ENCODE data around the gene TAF1C. TPM values are rescaled to one million over a fixed set of nuclear protein-coding genes. Genes with fewer than 3 reads are reported as not detected.

TAF1C gene
- total and polyA plus RNA-seq, 3 experiments from 2014 or later: 6.4 to 51.2 (median 49.9) TPM

- no peak overlapping the region for H3K27ac ChIP-seq (ENCODE audit: low read depth, low read length)
- H3K4me1 ChIP-seq (ENCODE audit: insufficient read depth, low read length): peaks cover 20% of the 10 kb centered on the region
- H3K4me3 ChIP-seq (ENCODE audit: low read length): no peak overlapping the region
- Mint-ChIP-seq H3K9me3 (no peaks in the 10 kb centered on the region), H3K4me1 (peaks cover 25 to 42% (median 38%) of the 10 kb centered on the region in 3 donors), H3K4me3 (peak overlapping the region; percentile 4 to 98 (median 85)), H3K36me3 (peaks cover 0 to 5% (median 0%) of the 10 kb centered on the region in 3 donors), H3K27me3 (peaks cover 0 to 4% of the 10 kb centered on the region in 2 donors), H3K27ac (peak overlapping the region in 3 of 8 donors; percentile 14 to 75 (median 38))
- ChIA-PET CTCF (no interaction called here), POLR2A (interaction anchor here (2.8 kb wide), 1 partner anchor 27 kb away, joined by 24 read pairs; the partner anchor contains the start of gene MBTPS1)
- H3K9me3 ChIP-seq (ENCODE audit: low read length): no peaks in the 10 kb centered on the region
- no peaks in the 10 kb centered on the region for H3K36me3 ChIP-seq (ENCODE audit: insufficient read depth, low read length)
- DNase-seq: no peak
- H3K27me3 ChIP-seq (ENCODE audit: insufficient read depth, low read length, poor library complexity, severe bottlenecking): peaks cover 5% of the 10 kb centered on the region
These were observed 43.8 kb downstream of the TAF1C start for GRCh38 chr16:84143081-84143480.

- no peaks in the 10 kb centered on the region for H3K9me3 Mint-ChIP-seq
- no peak overlapping the region for H3K4me3 ChIP-seq (ENCODE audit: low read length)
- H3K27ac Mint-ChIP-seq: no peak overlapping the region
- CTCF ChIA-PET: interaction anchor here (1.2 kb wide), 1 partner anchor 46 kb away, joined by 3 read pairs; the partner anchor contains the start of gene TAF1C
- POLR2A ChIA-PET: no interaction called here
- H3K27me3 Mint-ChIP-seq: no peaks in the 10 kb centered on the region
- H3K36me3 Mint-ChIP-seq: peaks cover 0 to 5% (median 0%) of the 10 kb centered on the region in 3 donors
- no peaks in the 10 kb centered on the region for H3K36me3 ChIP-seq (ENCODE audit: insufficient read depth, low read length)
- no peaks in the 10 kb centered on the region for H3K9me3 ChIP-seq (ENCODE audit: low read length)
- H3K4me1 Mint-ChIP-seq: peaks cover 27 to 48% (median 47%) of the 10 kb centered on the region in 3 donors
- peak in 1 of 5 donors; percentile 23 for DNase-seq
- peaks cover 23% of the 10 kb centered on the region for H3K4me1 ChIP-seq (ENCODE audit: insufficient read depth, low read length)
- no peak overlapping the region for H3K27ac ChIP-seq (ENCODE audit: low read depth, low read length)
- no peaks in the 10 kb centered on the region for H3K27me3 ChIP-seq (ENCODE audit: insufficient read depth, low read length, poor library complexity, severe bottlenecking)
- peak overlapping the region in 1 of 7 donors; percentile 20 for H3K4me3 Mint-ChIP-seq
These were observed 45.6 kb downstream of the TAF1C start for GRCh38 chr16:84141143-84141670.

DNA sequence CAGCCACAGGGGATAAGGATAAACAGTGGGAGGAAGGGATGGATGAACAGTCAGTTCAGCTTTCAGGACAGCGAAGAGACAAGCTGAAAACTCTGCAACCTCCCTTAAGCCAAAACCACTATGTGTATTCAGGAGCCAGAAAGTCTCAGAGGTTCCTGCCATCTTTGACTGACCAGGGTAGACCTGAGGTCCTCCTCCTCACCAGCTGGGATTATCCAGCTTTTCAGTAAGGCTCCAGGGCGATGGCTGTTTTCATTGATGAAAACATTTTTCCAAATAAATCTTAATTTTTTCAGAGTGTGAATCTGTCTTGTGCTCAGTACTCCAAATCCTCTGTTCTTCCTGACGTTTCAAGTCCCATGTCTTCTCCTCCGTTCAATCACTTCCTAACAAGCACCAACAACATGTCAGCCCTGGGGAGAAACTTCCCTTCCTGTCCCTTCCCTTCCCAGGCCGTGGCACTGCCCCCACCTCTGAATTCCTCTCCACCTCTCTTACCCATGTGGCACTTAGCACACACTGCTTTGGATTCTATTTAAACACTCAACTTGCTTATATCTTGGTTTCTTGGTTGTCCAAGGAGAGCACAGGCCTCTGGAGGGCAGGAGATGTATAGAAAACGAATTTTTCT lies 47.1 kb downstream of the TAF1C start:
- no peaks in the 10 kb centered on the region for H3K27me3 Mint-ChIP-seq
- ChIA-PET POLR2A (no interaction called here), CTCF (interaction anchor here (2.7 kb wide), 1 partner anchor 23 kb away, joined by 12 read pairs; the partner anchor contains the start of gene MBTPS1)
- H3K9me3 Mint-ChIP-seq: no peaks in the 10 kb centered on the region
- H3K4me3 ChIP-seq (ENCODE audit: low read length): no peak overlapping the region
- no peaks in the 10 kb centered on the region for H3K36me3 ChIP-seq (ENCODE audit: insufficient read depth, low read length)
- H3K9me3 ChIP-seq (ENCODE audit: low read length): no peaks in the 10 kb centered on the region
- H3K4me3 Mint-ChIP-seq: no peak overlapping the region
- H3K36me3 Mint-ChIP-seq: peaks cover 0 to 7% (median 2%) of the 10 kb centered on the region in 3 donors
- no peaks in the 10 kb centered on the region for H3K27me3 ChIP-seq (ENCODE audit: insufficient read depth, low read length, poor library complexity, severe bottlenecking)
- H3K4me1 Mint-ChIP-seq: peaks cover 29 to 52% (median 48%) of the 10 kb centered on the region in 3 donors
- H3K27ac Mint-ChIP-seq: peak overlapping the region in 4 of 8 donors; percentile 8 to 51 (median 24)
- H3K4me1 ChIP-seq (ENCODE audit: insufficient read depth, low read length): peaks cover 19% of the 10 kb centered on the region
- DNase-seq: no peak
- H3K27ac ChIP-seq (ENCODE audit: low read depth, low read length): peak overlapping the region; percentile 69

DNA sequence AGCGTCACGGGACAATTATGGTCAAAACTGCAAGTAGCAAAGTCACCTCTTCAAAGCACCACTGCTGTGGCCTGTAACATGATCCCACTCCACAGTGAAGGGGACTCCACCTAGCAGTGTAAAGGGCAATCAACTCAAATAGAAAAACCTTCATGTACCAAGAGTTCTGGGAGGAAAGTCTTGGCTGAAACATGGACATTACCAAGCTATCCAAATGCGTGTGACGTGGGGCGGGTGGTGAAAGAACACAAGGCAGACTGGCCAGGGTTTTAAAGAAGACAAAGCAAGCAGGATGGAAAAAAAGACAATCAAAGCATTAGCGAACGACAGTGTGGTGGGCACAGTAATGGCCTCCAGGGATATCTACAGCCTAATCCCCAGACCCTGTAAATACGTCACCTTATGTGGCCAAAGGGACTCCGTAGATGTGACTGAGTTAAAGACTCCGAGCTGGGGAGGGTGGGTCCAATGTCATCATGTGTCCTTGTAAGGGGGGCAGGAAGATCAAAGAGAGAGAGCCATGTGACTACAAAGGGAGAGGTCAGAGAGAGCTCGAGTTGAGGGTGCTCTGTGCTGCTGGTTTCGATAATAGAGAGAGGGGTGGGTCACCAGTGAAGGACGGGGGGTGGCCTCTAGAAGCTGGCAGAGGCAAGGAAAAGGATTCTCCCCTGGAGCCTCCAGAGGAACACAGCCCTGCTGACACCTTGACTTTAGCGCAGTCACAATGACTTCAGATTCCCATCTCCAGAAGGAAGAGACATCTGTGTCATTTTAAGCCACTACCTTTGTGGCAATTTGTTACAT lies 47.8 kb downstream of the TAF1C start:
- DNase-seq: peak in 2 of 5 donors; percentile 10 to 15
- H3K27me3 Mint-ChIP-seq: no peaks in the 10 kb centered on the region

DNA sequence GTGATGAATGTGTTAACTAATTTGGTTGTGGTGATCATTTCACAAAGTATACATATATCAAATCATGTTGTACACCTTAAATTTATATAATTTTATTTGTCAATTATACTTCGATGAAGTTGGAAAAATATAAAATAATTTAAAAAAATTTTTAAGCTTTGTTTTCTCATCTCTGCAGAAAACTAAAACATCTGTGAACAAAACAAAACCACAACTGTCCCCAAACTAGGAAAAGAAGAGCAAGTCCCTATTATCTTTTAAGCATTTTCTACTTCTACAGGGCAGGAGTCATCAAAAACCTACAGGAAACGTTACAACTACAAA lies 48.4 kb downstream of the TAF1C start:
- H3K36me3 ChIP-seq (ENCODE audit: insufficient read depth, low read length): no peaks in the 10 kb centered on the region
- H3K27me3 ChIP-seq (ENCODE audit: insufficient read depth, low read length, poor library complexity, severe bottlenecking): no peaks in the 10 kb centered on the region
- H3K4me1 ChIP-seq (ENCODE audit: insufficient read depth, low read length): peaks cover 11% of the 10 kb centered on the region
- peaks cover 22 to 44% (median 40%) of the 10 kb centered on the region in 3 donors for H3K4me1 Mint-ChIP-seq
- DNase-seq: no peak
- H3K27ac Mint-ChIP-seq: peak overlapping the region in 3 of 8 donors; percentile 16 to 71 (median 42)
- H3K27ac ChIP-seq (ENCODE audit: low read depth, low read length): peak overlapping the region; percentile 69
- H3K36me3 Mint-ChIP-seq: peaks cover 0 to 5% (median 2%) of the 10 kb centered on the region in 3 donors
- ChIA-PET POLR2A (no interaction called here), CTCF (interaction anchor here (1.3 to 2.7 kb wide), 2 partner anchors 22 to 72 kb away, joined by 3 to 12 read pairs; partner anchors contain the start of gene MBTPS1)
- H3K4me3 Mint-ChIP-seq: peak overlapping the region in 2 of 7 donors; percentile 30 to 35
- H3K9me3 Mint-ChIP-seq: no peaks in the 10 kb centered on the region
- no peaks in the 10 kb centered on the region for H3K9me3 ChIP-seq (ENCODE audit: low read length)
- no peak overlapping the region for H3K4me3 ChIP-seq (ENCODE audit: low read length)
- no peaks in the 10 kb centered on the region for H3K27me3 Mint-ChIP-seq

More for the DNA sequence above, 47.8 kb downstream of the TAF1C start:
- H3K4me3 Mint-ChIP-seq: peak overlapping the region in 3 of 7 donors; percentile 7 to 35 (median 30)
- no peaks in the 10 kb centered on the region for H3K9me3 ChIP-seq (ENCODE audit: low read length)
- H3K27ac ChIP-seq (ENCODE audit: low read depth, low read length): peak overlapping the region; percentile 69
- H3K4me1 ChIP-seq (ENCODE audit: insufficient read depth, low read length): peaks cover 17% of the 10 kb centered on the region
- H3K36me3 ChIP-seq (ENCODE audit: insufficient read depth, low read length): no peaks in the 10 kb centered on the region
- ChIA-PET CTCF (interaction anchor here (2.7 kb wide), 1 partner anchor 23 kb away, joined by 12 read pairs; the partner anchor contains the start of gene MBTPS1), POLR2A (no interaction called here)
- no peak overlapping the region for H3K4me3 ChIP-seq (ENCODE audit: low read length)
- peak overlapping the region in 5 of 8 donors; percentile 11 to 91 (median 38) for H3K27ac Mint-ChIP-seq
- no peaks in the 10 kb centered on the region for H3K9me3 Mint-ChIP-seq
- peaks cover 0 to 3% (median 2%) of the 10 kb centered on the region in 3 donors for H3K36me3 Mint-ChIP-seq
- H3K27me3 ChIP-seq (ENCODE audit: insufficient read depth, low read length, poor library complexity, severe bottlenecking): no peaks in the 10 kb centered on the region
- H3K4me1 Mint-ChIP-seq: peaks cover 25 to 47% (median 43%) of the 10 kb centered on the region in 3 donors

DNA sequence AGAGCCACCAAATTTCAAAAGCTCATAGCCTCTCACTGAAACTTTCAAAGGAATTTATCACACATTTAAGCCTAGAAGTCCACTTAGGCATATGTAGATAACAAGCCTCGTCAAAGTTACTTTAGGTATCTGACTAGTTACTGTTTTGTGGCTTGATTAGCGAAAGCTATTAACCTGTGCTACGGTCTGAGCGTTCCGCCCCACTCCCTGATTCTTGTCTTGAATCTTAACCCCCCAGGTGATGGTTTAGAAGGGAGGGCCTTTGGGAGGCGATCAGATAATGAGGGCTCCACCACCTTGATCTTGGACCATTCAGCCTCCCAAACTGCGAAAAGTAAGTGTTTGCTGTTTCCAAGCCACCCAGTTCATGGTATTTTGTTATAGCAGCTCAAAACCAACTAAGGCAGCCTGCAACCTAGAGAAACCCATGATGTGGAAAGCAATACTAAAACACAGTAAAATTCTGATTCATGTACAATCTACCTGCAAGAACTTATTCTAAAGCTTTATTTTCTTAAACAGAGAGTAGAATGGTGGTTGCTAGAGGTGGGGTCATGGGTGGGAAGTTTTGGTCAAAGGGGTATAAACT lies 49.0 kb downstream of the TAF1C start:
- Mint-ChIP-seq H3K9me3 (no peaks in the 10 kb centered on the region), H3K36me3 (peaks cover 0 to 5% (median 2%) of the 10 kb centered on the region in 3 donors), H3K4me1 (peaks cover 20 to 39% (median 34%) of the 10 kb centered on the region in 3 donors), H3K27ac (no peak overlapping the region), H3K27me3 (no peaks in the 10 kb centered on the region), H3K4me3 (no peak overlapping the region)
- peaks cover 8% of the 10 kb centered on the region for H3K4me1 ChIP-seq (ENCODE audit: insufficient read depth, low read length)
- no peaks in the 10 kb centered on the region for H3K9me3 ChIP-seq (ENCODE audit: low read length)
- H3K36me3 ChIP-seq (ENCODE audit: insufficient read depth, low read length): no peaks in the 10 kb centered on the region
- no peaks in the 10 kb centered on the region for H3K27me3 ChIP-seq (ENCODE audit: insufficient read depth, low read length, poor library complexity, severe bottlenecking)
- ChIA-PET CTCF (interaction anchor here (1.3 to 2.7 kb wide), 2 partner anchors 21 to 72 kb away, joined by 3 to 12 read pairs; partner anchors contain the start of gene MBTPS1), POLR2A (no interaction called here)
- no peak overlapping the region for H3K4me3 ChIP-seq (ENCODE audit: low read length)
- peak overlapping the region; percentile 69 for H3K27ac ChIP-seq (ENCODE audit: low read depth, low read length)
- no peak for DNase-seq

GRCh38 chr16:84137287-84137686 lies 49.6 kb downstream of the TAF1C start:
- Histone ChIP-seq H3K27ac (ENCODE audit: low read depth, low read length) (peak overlapping the region; percentile 69), H3K27me3 (ENCODE audit: insufficient read depth, low read length, poor library complexity, severe bottlenecking) (no peaks in the 10 kb centered on the region), H3K4me3 (ENCODE audit: low read length) (no peak overlapping the region), H3K9me3 (ENCODE audit: low read length) (no peaks in the 10 kb centered on the region), H3K36me3 (ENCODE audit: insufficient read depth, low read length) (no peaks in the 10 kb centered on the region), H3K4me1 (ENCODE audit: insufficient read depth, low read length) (peaks cover 8% of the 10 kb centered on the region)
- no peak overlapping the region for H3K4me3 Mint-ChIP-seq
- no peak overlapping the region for H3K27ac Mint-ChIP-seq
- peaks cover 20 to 39% (median 31%) of the 10 kb centered on the region in 3 donors for H3K4me1 Mint-ChIP-seq
- CTCF ChIA-PET: interaction anchor here (1.3 to 2.7 kb wide), 2 partner anchors 21 to 71 kb away, joined by 3 to 12 read pairs; partner anchors contain the start of gene MBTPS1
- DNase-seq: no peak
- H3K27me3 Mint-ChIP-seq: no peaks in the 10 kb centered on the region
- peaks cover 0 to 9% (median 2%) of the 10 kb centered on the region in 3 donors for H3K36me3 Mint-ChIP-seq
- POLR2A ChIA-PET: no interaction called here
- no peaks in the 10 kb centered on the region for H3K9me3 Mint-ChIP-seq

Data from CD8-positive, alpha-beta memory T cell (primary cell).